DND-41 (cell line): Measurements from ENCODE around the gene TMEM121.

Experiments
- ATAC-seq: fragments of 200-7000 bp; cut with Tn5 transposase; 3 replicates; pipeline ENCODE4 v1.9.1; 2021; ENCODE audit warnings: low read depth; ENCODE audit not compliant: insufficient read depth
- DNase-seq: peaks from one replicate; pipeline ENCODE4 v3.0.0-alpha.2; 2020
- H2AFZ ChIP-seq: 2 replicates; pipeline ENCODE4 v1.6.0; 2012; ENCODE audit warnings: low read depth, low read length
- H3K27ac ChIP-seq: 2 replicates; pipeline ENCODE4 v1.5.1; 2012; ENCODE audit warnings: low read length, inconsistent platforms
- H3K27me3 ChIP-seq: fragments of 200-600 bp; sonication (generic); 2 replicates; pipeline ENCODE4 v1.6.0; 2012; ENCODE audit warnings: low read length, mild to moderate bottlenecking, inconsistent platforms; ENCODE audit not compliant: insufficient read depth, poor library complexity
- H3K36me3 ChIP-seq: 2 replicates; pipeline ENCODE4 v1.5.1; 2012; ENCODE audit warnings: low read length, inconsistent platforms; ENCODE audit not compliant: insufficient read depth
- H3K4me1 ChIP-seq: 2 replicates; pipeline ENCODE4 v1.5.1; 2012; ENCODE audit warnings: mild to moderate bottlenecking, low read length; ENCODE audit not compliant: insufficient read depth
- H3K4me2 ChIP-seq: 2 replicates; pipeline ENCODE4 v1.6.0; 2012; ENCODE audit warnings: mild to moderate bottlenecking, moderate library complexity, low read length, inconsistent platforms; ENCODE audit not compliant: insufficient read depth
- H3K4me3 ChIP-seq, 2 experiments: fragments of 200-600 bp in 1 of 2; shearing (Covaris generic) in 1 of 2; 2 replicates each; pipeline ENCODE4 v1.5.1; 2012 to 2016; ENCODE audit warnings: inconsistent platforms in 2 of 2, low read length in 2 of 2, mild to moderate bottlenecking in 2 of 2, low read depth in 1 of 2, moderate library complexity in 1 of 2
- H3K79me2 ChIP-seq: 2 replicates; pipeline ENCODE4 v1.6.0; 2012; ENCODE audit warnings: low read length, inconsistent platforms; ENCODE audit not compliant: insufficient read depth
- H3K9ac ChIP-seq: 2 replicates; pipeline ENCODE4 v1.6.0; 2012; ENCODE audit warnings: low read depth, mild to moderate bottlenecking, inconsistent platforms, low read length, moderate library complexity
- H3K9me3 ChIP-seq: 2 replicates; pipeline ENCODE4 v1.5.1; 2012; ENCODE audit warnings: low read length, moderate library complexity, mild to moderate bottlenecking, inconsistent platforms; ENCODE audit not compliant: insufficient read depth, severe bottlenecking
- H4K20me1 ChIP-seq: 2 replicates; pipeline ENCODE4 v1.6.0; 2012; ENCODE audit warnings: low read length; ENCODE audit not compliant: insufficient read depth
- CTCF ChIP-seq: IDR thresholded peaks from 2 replicates; pipeline ENCODE4 v1.5.1; 2012; ENCODE audit warnings: borderline replicate concordance, low read length, moderate library complexity, mild to moderate bottlenecking; ENCODE audit not compliant: poor library complexity, severe bottlenecking; ENCODE audit errors: extremely low read depth
- EZH2 ChIP-seq: IDR thresholded peaks from 3 replicates; pipeline ENCODE4 v1.6.1; 2012; ENCODE audit warnings: borderline replicate concordance, low read depth, mild to moderate bottlenecking, moderate library complexity, low read length, inconsistent platforms; ENCODE audit not compliant: severe bottlenecking

Gene TMEM121

GRCh38 chr14:105529319-105529568 is 2.9 kb downstream of the TMEM121 start:
- DNase-seq (no peak), ATAC-seq (no peak)
- Histone ChIP-seq H3K27me3 (no peaks in the 10 kb centered on the region), H3K9ac (no peak overlapping the region), H3K4me3 (no peak overlapping the region), H3K4me1 (peaks cover 12% of the 10 kb centered on the region), H4K20me1 (no peaks in the 10 kb centered on the region), H3K79me2 (no peaks in the 10 kb centered on the region), H3K4me2 (no peak overlapping the region), H3K36me3 (no peaks in the 10 kb centered on the region), H3K9me3 (no peaks in the 10 kb centered on the region), H3K27ac (no peak overlapping the region), H2AFZ (no peak overlapping the region)
- TF ChIP-seq EZH2 (no peak), CTCF (no peak)

GRCh38 chr14:105529569-105530284 is 3.3 kb downstream of the TMEM121 start:
- Histone ChIP-seq H3K4me2 (no peak overlapping the region), H4K20me1 (no peaks in the 10 kb centered on the region), H3K4me3 (no peak overlapping the region), H3K27me3 (no peaks in the 10 kb centered on the region), H3K9me3 (no peaks in the 10 kb centered on the region), H3K9ac (no peak overlapping the region), H2AFZ (no peak overlapping the region), H3K79me2 (no peaks in the 10 kb centered on the region), H3K36me3 (no peaks in the 10 kb centered on the region), H3K4me1 (peaks cover 12% of the 10 kb centered on the region), H3K27ac (no peak overlapping the region)
- no peak for ATAC-seq
- DNase-seq, result no peak
- TF ChIP-seq EZH2 (no peak), CTCF (no peak)

- peaks cover 12% of the 10 kb centered on the region for H3K4me1 ChIP-seq
These were observed 4.1 kb downstream of the TMEM121 start for GRCh38 chr14:105530285-105531087.

More at GRCh38 chr14:105530285-105531087, 4.1 kb downstream of the TMEM121 start:
- H3K27me3 ChIP-seq, result no peaks in the 10 kb centered on the region
- ATAC-seq (no peak), DNase-seq (no peak)
- no peak overlapping the region for H3K4me2 ChIP-seq
- no peaks in the 10 kb centered on the region for H3K36me3 ChIP-seq
- no peak overlapping the region for H3K27ac ChIP-seq
- no peak overlapping the region for H3K9ac ChIP-seq
- H3K4me3 ChIP-seq, result no peak overlapping the region
- H3K79me2 ChIP-seq, result no peaks in the 10 kb centered on the region
- TF ChIP-seq CTCF (no peak), EZH2 (no peak)
- no peaks in the 10 kb centered on the region for H4K20me1 ChIP-seq
- no peaks in the 10 kb centered on the region for H3K9me3 ChIP-seq
- H2AFZ ChIP-seq, result no peak overlapping the region
